Prostate gland (tissue), 2 donors: ENCODE results near the gene HOOK1. TPM values are rescaled to one million over a fixed set of nuclear protein-coding genes. Genes with fewer than 3 reads are reported as not detected.

Experiments
- DNase-seq: peaks from one replicate; pipeline ENCODE4 v3.0.0-alpha.2; 2019; ENCODE audit warnings: low spot score
- H3K27ac ChIP-seq, 2 donors: fragments of 200-600 bp; sonication (generic); 2 replicates each; pipeline ENCODE4 v1.5.1; 2017 to 2019
- H3K27me3 ChIP-seq: fragments of 200-600 bp; sonication (generic); replicated peaks from 2 replicates; pipeline ENCODE4 v1.5.1; 2019; ENCODE audit not compliant: insufficient read depth
- H3K36me3 ChIP-seq, 2 donors: fragments of 200-600 bp; sonication (generic); 1 replicate in 1 of 2; 2 replicates in 1 of 2; pipeline versions ENCODE4 v1.5.1 to v1.8.1; 2017 to 2019
- H3K4me1 ChIP-seq: fragments of 200-600 bp; sonication (generic); replicated peaks from 2 replicates; pipeline ENCODE4 v1.5.1; 2019
- H3K4me3 ChIP-seq, 2 donors: fragments of 200-600 bp; sonication (generic); 2 replicates each; pipeline ENCODE4 v1.5.1; 2017 to 2019
- H3K9me3 ChIP-seq: fragments of 200-600 bp; sonication (generic); 2 replicates; pipeline ENCODE4 v1.5.1; 2017
- CTCF ChIP-seq, 4 experiments: fragments of 200-600 bp in 2 of 4; fragments of 450-650 bp in 2 of 4; sonication (generic) in 2 of 4; IDR thresholded peaks; 1 replicate in 3 of 4; 2 replicates in 1 of 4; pipeline ENCODE4 v1.5.1; 2016 to 2019; ENCODE audit warnings: antibody characterized with exemption in 4 of 4, mild to moderate bottlenecking in 2 of 4, moderate library complexity in 2 of 4
- POLR2A ChIP-seq: fragments of 450-650 bp; IDR thresholded peaks from one replicate; pipeline ENCODE4 v1.6.1; 2016; ENCODE audit warnings: antibody characterized with exemption, mild to moderate bottlenecking
- POLR2AphosphoS5 ChIP-seq: sonication (generic); formaldehyde crosslinking; IDR thresholded peaks from one replicate; pipeline ENCODE4 v1.6.1; 2017; ENCODE audit warnings: antibody characterized with exemption
- WGBS: methylation state at CpG from one replicate; pipeline ENCODE4 v1.1.5; 2018; 5-methylcytosine and 5-hydroxymethylcytosine counted together
- intact Hi-C: fragments of 100-400 bp; cut with DNase I; formaldehyde crosslinking; loops from one replicate; pipeline ENCODE4 v1.14.2; 2022
- total RNA-seq, 2 donors: library from RNA; depleted of rRNA; stranded (reverse); fragments of >200 nt; gene quantifications; one replicate each; pipeline ENCODE4 v1.1.0, GENCODE V29; 2016

Gene HOOK1
- total RNA-seq, 2 donors from 2014 or later = 8.2 to 12.0 TPM

GRCh38 chr1:59866462-59866861 lies 51.7 kb downstream of the HOOK1 start:
- Histone ChIP-seq H3K27me3 (no peaks in the 10 kb centered on the region), H3K4me3 (no peak overlapping the region), H3K27ac (no peak overlapping the region), H3K9me3 (no peaks in the 10 kb centered on the region), H3K36me3 (no peaks in the 10 kb centered on the region), H3K4me1 (no peaks in the 10 kb centered on the region)
- no peak for DNase-seq
- TF ChIP-seq CTCF (IDR thresholded peaks at IDR 0.05) (no peak), POLR2A (no peak), POLR2AphosphoS5 (no peak)
- intact Hi-C loops = no loop called here
- WGBS = 94% methylated on average over 2 of the region's 2 CpGs

DNA sequence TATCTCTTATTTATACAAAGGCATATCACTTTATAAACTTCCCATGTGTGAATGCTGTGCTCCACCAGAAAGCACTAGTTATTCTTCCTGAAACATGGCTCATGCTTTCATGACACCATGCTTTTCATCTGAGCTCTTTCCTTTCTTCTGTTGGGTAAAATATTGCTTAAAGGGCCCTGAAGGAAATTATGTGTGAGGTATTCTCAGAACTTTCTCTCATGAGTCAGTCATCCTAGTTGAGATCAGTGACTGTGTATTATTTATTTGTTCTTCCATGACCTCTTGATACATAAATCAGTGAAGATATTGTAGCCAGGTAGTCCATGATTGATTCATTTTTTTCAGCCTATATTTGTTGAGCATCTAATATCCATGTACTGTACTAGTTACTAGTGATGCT lies 57.0 kb downstream of the HOOK1 start:
- DNase-seq = no peak
- TF ChIP-seq CTCF (IDR thresholded peaks at IDR 0.05) (no peak), POLR2A (no peak), POLR2AphosphoS5 (no peak)
- Histone ChIP-seq H3K4me1 (no peaks in the 10 kb centered on the region), H3K9me3 (no peaks in the 10 kb centered on the region), H3K36me3 (no peaks in the 10 kb centered on the region), H3K27me3 (no peaks in the 10 kb centered on the region), H3K27ac (no peak overlapping the region), H3K4me3 (no peak overlapping the region)
- intact Hi-C loops = no loop called here

DNA sequence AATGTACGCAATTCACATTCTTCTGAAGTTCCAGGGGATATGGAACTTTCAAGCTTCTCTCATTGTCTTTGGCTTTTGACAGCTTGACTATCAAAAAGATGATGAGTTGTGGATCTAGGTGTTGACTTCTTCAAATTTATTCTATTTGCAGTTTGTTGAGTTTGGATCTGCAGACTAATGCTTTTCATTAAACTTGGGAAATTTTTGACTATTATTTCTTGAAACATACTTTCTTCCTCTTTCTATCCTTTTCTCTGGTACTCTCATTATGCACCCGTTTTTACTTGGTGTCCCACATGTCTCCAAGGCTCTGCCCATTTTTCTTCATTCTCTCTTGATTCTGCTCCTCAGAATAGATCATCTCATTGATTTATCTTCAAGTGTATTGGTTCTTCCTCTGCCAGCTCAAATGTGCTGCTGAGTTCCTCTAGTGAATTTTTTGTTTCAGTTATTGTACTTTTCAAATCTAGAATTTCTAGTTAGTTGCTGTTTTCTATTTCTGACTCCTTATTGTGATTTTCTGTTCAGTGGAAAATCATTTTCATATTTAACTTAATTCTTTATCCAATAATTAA lies 62.4 kb downstream of the HOOK1 start:
- Histone ChIP-seq H3K4me1 (no peaks in the 10 kb centered on the region), H3K9me3 (no peaks in the 10 kb centered on the region), H3K27ac (no peak overlapping the region), H3K27me3 (no peaks in the 10 kb centered on the region), H3K4me3 (no peak overlapping the region), H3K36me3 (no peaks in the 10 kb centered on the region)
- intact Hi-C loops = no loop called here
- TF ChIP-seq CTCF (IDR thresholded peaks at IDR 0.05) (no peak), POLR2A (no peak), POLR2AphosphoS5 (no peak)
- WGBS = 94% methylated on average over 2 of the region's 2 CpGs
- DNase-seq = no peak

DNA sequence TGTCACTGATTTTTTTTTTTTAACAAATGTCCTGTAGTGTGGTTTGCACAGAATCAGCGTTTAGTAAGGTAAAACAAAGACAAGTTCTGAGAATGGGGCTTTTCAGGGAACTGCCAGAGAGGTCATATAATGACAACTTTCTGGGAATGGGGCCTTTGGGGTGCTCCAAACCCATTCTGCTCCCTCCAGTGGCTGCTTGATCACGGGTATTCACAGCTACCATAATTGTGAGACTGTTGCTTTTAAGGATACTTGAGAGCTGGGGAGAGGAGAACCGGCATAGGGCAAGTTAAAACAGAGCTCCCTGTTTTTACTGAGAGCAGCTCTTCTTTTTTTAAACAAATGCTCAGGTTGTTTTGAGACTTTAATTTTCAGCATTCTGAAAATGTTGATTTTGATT lies 63.6 kb downstream of the HOOK1 start:
- TF ChIP-seq POLR2AphosphoS5 (no peak), CTCF (IDR thresholded peaks at IDR 0.05) (no peak), POLR2A (no peak)
- WGBS = 52% methylated on average over 3 of the region's 3 CpGs
- no peak overlapping the region for H3K27ac ChIP-seq
- H3K9me3 ChIP-seq = no peaks in the 10 kb centered on the region
- intact Hi-C loops = no loop called here
- H3K36me3 ChIP-seq = no peaks in the 10 kb centered on the region
- H3K27me3 ChIP-seq = no peaks in the 10 kb centered on the region
- no peaks in the 10 kb centered on the region for H3K4me1 ChIP-seq
- DNase-seq = no peak
- no peak overlapping the region for H3K4me3 ChIP-seq

DNA sequence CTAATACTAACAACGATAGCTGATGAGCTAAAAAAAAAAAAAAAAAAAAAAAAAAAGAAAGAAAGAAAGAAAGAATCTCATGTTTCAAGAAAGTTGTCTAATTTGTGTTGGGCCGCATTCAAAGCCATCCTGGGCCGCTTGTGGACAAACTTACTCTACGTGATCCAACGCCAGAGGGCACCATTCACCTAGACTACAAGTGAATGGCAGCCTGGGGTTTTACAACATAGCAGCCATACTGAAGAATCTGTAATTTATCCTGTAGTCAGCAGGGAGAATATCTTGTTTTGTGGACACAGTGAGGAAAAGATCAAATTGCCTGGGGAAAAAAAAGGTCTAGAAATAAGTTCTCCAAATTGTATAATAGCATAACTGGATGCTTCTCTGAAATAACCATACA lies 64.8 kb downstream of the HOOK1 start:
- no peaks in the 10 kb centered on the region for H3K36me3 ChIP-seq
- H3K4me1 ChIP-seq = no peaks in the 10 kb centered on the region
- no peak overlapping the region for H3K27ac ChIP-seq
- peak; percentile 78 for DNase-seq
- TF ChIP-seq POLR2A (no peak), POLR2AphosphoS5 (peak; percentile 21), CTCF (IDR thresholded peaks at IDR 0.05) (peak; percentile 33 to 81 (median 52))
- no peaks in the 10 kb centered on the region for H3K27me3 ChIP-seq
- no peak overlapping the region for H3K4me3 ChIP-seq
- WGBS = 13% methylated on average over 5 of the region's 5 CpGs
- no peaks in the 10 kb centered on the region for H3K9me3 ChIP-seq
- intact Hi-C loops = no loop called here
